Type B pancreatic cell (in vitro differentiated cells): ENCODE results near the gene UBE2O. TPM values are rescaled to one million over a fixed set of nuclear protein-coding genes. Genes with fewer than 3 reads are reported as not detected.

Source experiments
- DNase-seq: peaks from one replicate; pipeline ENCODE4 v3.0.0; 2021; ENCODE audit warnings: mixed read lengths; ENCODE audit not compliant: unreplicated experiment; ENCODE audit errors: extremely low spot score
- H3K27ac Mint-ChIP-seq: 2 replicates; pipeline ENCODE4 v1.8.0; 2021; ENCODE audit warnings: mild to moderate bottlenecking, mixed read lengths
- H3K27me3 Mint-ChIP-seq: 2 replicates; pipeline ENCODE4 v1.8.0; 2021; ENCODE audit warnings: mixed read lengths
- H3K36me3 Mint-ChIP-seq: 2 replicates; pipeline ENCODE4 v1.8.0; 2021; ENCODE audit warnings: mixed read lengths
- H3K4me1 Mint-ChIP-seq: one replicate; pipeline ENCODE4 v1.8.0; 2021; ENCODE audit warnings: mixed read lengths; ENCODE audit not compliant: unreplicated experiment
- H3K4me3 Mint-ChIP-seq: 2 replicates; pipeline ENCODE4 v1.8.0; 2021; ENCODE audit warnings: mild to moderate bottlenecking, mixed read lengths
- H3K9me3 Mint-ChIP-seq: 2 replicates; pipeline ENCODE4 v1.8.0; 2021; ENCODE audit warnings: mixed read lengths
- total RNA-seq: library from RNA; stranded (reverse); gene quantifications from 2 replicates; pipeline ENCODE4 v1.2.1, GENCODE V29; 2021; ENCODE audit warnings: low replicate concordance
- TF ChIP-seq, protein P1 (sequence below): fragments of 200-600 bp; sonication (generic); conservative IDR thresholded peaks from 2 replicates; pipeline ENCODE4 v1.5.0; 2021; ENCODE audit warnings: antibody characterized with exemption, mild to moderate bottlenecking

Gene UBE2O
- total RNA-seq, 1 donor from 2014 or later, result 51.5 TPM

DNA sequence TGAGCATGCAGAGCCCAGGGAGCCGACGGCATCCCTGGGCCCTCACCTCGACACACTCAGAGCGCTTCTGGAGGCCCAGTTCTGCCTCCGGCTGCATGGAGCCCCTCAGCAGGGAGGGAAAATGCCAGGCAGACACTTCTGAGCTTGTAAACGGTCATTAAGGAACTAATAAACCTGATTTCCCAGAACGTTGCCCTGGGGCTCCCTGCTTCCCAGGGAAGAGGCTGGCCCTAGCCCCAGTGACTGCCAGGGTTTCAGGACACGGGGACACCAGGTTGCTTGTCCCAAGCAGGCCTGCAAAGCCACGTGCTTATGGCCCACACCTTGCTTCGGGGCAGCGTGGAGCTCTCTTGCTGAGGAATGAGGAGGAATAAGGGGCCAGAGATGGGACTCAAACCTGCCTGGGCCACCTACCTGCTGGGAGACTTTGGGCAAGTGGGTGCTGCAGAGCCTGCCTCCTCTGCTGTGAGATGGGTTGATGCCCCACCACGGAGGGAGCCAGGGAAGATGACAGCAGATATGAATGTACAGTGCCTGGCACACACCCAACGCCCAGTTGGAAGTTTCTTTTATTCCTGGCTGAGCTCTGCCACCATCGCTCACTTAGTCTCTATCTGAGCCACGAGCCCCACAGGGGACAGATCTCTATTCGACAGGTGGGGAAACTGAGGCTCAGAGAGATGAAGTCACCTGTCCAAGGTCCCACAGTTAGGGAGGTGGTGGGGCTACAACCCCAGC is 42.9 kb upstream of the UBE2O start:
- no peaks in the 10 kb centered on the region for H3K9me3 Mint-ChIP-seq
- peaks cover 32% of the 10 kb centered on the region for H3K4me1 Mint-ChIP-seq
- no peak for DNase-seq
- H3K27me3 Mint-ChIP-seq, result peaks cover 5% of the 10 kb centered on the region
- TF ChIP-seq, protein P1, sequence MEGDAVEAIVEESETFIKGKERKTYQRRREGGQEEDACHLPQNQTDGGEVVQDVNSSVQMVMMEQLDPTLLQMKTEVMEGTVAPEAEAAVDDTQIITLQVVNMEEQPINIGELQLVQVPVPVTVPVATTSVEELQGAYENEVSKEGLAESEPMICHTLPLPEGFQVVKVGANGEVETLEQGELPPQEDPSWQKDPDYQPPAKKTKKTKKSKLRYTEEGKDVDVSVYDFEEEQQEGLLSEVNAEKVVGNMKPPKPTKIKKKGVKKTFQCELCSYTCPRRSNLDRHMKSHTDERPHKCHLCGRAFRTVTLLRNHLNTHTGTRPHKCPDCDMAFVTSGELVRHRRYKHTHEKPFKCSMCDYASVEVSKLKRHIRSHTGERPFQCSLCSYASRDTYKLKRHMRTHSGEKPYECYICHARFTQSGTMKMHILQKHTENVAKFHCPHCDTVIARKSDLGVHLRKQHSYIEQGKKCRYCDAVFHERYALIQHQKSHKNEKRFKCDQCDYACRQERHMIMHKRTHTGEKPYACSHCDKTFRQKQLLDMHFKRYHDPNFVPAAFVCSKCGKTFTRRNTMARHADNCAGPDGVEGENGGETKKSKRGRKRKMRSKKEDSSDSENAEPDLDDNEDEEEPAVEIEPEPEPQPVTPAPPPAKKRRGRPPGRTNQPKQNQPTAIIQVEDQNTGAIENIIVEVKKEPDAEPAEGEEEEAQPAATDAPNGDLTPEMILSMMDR, result no peak
- no peaks in the 10 kb centered on the region for H3K36me3 Mint-ChIP-seq
- H3K27ac Mint-ChIP-seq, result no peak overlapping the region
- H3K4me3 Mint-ChIP-seq, result no peak overlapping the region

DNA sequence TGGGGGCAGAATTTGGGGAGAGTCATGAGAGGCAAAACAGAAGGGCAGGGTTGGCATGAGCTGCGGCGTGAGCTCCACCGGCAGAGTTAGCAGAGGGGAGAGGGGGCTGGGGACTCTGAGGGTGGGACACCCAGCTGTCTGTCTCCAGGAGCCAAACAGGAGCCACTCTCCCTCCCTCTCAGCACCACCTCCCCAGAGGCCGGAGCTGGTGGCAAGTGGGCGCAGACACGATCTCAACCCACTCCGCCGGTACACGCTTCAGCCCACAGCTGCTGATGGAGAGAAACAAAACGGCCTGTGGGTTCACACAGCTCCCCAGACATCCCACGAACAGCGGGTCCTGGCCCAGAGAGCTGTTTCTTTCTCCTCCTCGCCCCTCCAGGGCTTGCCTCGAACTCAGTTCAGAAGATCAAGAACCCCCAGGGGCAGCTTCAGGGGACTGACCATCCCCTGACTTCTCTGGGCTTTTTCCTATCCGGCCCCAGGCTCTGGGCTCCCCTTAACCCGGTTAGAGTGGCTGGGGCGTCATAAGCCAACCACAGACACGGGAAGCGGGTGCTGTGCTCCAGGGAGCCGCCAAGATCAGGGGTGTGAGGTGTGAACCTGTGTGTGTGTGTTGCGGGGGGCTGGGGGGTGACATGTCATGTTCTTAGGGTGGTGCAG is 40.7 kb upstream of the UBE2O start:
- Mint-ChIP-seq H3K4me1 (peaks cover 19% of the 10 kb centered on the region), H3K27me3 (no peaks in the 10 kb centered on the region), H3K27ac (peak overlapping the region; percentile 85), H3K4me3 (no peak overlapping the region), H3K36me3 (no peaks in the 10 kb centered on the region), H3K9me3 (no peaks in the 10 kb centered on the region)
- DNase-seq, result no peak
- TF ChIP-seq, protein P1, result no peak

DNA sequence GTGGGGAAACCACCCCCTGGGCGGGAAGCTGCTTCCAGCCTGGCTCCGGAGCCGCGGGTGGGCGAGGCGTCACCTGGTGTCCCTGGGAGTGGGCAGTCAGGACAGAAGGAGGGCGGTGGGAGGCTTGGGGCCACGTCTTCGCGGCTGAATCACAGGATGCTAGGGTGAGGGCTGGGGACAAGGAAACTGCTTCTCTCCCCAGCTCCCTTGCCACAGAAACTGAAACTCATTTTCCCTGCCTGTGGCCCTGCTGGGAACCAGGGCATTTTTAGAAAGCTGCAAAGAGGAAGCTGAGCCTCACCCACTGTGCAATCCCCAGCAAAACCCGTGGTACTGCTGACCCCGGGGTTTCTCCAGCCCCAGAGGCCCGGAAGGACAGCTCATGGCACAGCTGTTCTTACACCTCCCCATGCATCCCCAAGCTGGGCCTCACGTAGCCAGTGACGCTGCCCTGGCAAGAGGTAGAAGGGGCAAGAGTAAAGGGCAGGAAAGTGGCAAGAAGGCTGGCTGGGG is 40.1 kb upstream of the UBE2O start:
- Mint-ChIP-seq H3K9me3 (no peaks in the 10 kb centered on the region), H3K27me3 (no peaks in the 10 kb centered on the region), H3K27ac (peak overlapping the region; percentile 85), H3K4me3 (peak overlapping the region; percentile 63), H3K36me3 (no peaks in the 10 kb centered on the region), H3K4me1 (peaks cover 13% of the 10 kb centered on the region)
- TF ChIP-seq, protein P1, result no peak
- DNase-seq, result no peak

DNA sequence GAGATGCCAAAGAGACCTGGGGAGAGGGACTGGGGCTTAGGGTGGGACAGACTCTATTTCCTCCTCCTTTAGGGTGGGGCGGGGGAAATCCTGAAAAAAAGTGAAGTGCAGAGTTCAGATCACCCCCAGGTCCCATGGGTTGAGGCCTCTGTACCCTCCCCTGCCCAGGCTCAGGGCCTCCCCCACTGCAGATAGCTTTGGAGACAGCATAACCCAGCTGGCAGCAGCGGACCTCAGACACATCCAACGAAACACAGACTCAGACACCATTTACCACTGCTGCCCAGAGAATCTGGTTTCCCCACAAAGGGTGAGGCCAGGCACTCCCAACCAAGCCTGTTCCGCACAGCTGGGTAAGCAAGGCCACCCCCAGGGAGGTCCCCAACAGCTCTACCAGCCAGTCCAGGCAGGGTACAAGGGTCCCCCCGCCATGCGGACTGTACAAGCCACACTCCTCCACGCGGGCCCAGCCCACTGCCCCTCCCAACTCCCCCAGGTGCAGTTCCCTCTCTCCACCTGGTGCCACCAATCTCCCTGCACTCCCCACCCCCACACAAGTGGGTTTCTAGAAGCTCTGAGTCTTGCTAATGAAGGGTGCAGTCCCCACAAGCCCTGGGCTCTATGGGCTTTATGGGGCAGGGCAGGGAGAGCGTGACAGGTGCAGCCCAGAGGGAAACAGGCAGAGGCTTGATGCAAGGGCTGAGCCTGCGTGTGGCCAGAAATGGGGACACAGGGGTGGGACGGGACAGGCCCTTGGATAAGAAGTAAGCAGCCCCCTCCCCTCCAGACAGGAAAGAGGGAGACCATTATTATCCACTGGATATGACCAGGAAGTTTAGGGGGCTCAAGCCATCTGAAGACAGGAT is 39.4 kb upstream of the UBE2O start:
- DNase-seq, result no peak
- peaks cover 11% of the 10 kb centered on the region for H3K4me1 Mint-ChIP-seq
- peak overlapping the region; percentile 85 for H3K27ac Mint-ChIP-seq
- no peaks in the 10 kb centered on the region for H3K36me3 Mint-ChIP-seq
- no peaks in the 10 kb centered on the region for H3K27me3 Mint-ChIP-seq
- TF ChIP-seq, protein P1, result no peak
- peak overlapping the region; percentile 63 for H3K4me3 Mint-ChIP-seq
- no peaks in the 10 kb centered on the region for H3K9me3 Mint-ChIP-seq

DNA sequence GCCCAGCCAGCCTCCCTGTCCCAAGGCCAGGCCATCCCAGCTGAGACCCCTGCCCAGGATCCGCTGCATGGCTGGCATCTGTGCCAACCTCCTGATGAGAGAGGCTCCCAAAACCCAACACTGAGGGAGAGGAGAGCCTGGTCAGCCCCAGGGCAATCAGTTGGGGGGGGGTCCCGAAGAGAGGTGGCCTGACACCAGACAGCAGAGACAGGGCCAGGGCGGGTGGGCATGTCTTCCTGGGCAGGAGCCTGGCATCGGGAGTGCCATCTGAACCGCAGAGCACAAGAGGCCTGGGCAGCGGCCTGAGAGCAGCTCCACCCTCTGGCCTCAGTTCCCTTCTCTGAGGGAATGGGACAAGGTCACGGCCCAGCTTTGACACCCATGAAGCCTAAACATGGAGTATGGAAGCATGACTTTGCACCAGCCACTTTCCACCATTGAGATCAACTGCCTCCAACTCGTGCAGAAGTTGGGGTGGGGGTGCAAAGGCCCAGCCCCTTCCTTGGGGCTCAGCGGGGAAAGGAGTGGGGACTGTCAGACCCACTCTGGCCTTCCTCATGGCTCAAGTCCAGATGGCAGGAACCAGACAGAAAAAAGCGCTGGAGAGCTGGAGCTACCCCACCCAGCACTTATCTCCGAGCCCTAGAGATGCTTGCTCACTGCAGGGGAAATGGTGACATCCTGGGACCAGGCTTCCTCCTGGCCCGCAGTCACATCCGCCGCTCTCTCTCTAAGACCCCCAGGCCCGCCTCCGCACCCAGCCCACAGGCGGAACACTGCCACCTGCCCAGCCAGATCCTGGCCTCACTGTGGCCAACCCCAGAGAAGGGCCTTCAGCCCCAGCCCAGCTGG is 38.5 kb upstream of the UBE2O start:
- TF ChIP-seq, protein P1, result no peak

More for the DNA sequence above, 38.5 kb upstream of the UBE2O start:
- H3K4me3 Mint-ChIP-seq, result no peak overlapping the region
- H3K27me3 Mint-ChIP-seq, result no peaks in the 10 kb centered on the region
- H3K9me3 Mint-ChIP-seq, result no peaks in the 10 kb centered on the region
- no peaks in the 10 kb centered on the region for H3K36me3 Mint-ChIP-seq
- peaks cover 11% of the 10 kb centered on the region for H3K4me1 Mint-ChIP-seq
- peak overlapping the region; percentile 85 for H3K27ac Mint-ChIP-seq
- DNase-seq, result no peak
